Right lobe of liver (tissue), 4 donors: ENCODE data around the gene CDC42EP3.

Experiments
- POLR2A ChIP-seq: fragments of 450-650 bp; IDR thresholded peaks from one replicate; pipeline ENCODE4 v1.6.1; 2017; ENCODE audit warnings: antibody characterized with exemption, mild to moderate bottlenecking
- TF ChIP-seq, protein P1 (sequence below), 4 donors: fragments of 200-600 bp in 3 of 4; fragments of 450-650 bp in 1 of 4; IDR thresholded peaks; one replicate each; pipeline versions ENCODE4 v1.5.1 to v1.8.0; 2016 to 2022; ENCODE audit warnings: antibody characterized with exemption in 4 of 4, mild to moderate bottlenecking in 2 of 4
- donor health status: DM: no; HTN: no; CAD: no.
- donor health status: DM: no; HTN: no; CAD: no.
- donor health status: DM: no; HTN: yes; CAD: no.

DNA sequence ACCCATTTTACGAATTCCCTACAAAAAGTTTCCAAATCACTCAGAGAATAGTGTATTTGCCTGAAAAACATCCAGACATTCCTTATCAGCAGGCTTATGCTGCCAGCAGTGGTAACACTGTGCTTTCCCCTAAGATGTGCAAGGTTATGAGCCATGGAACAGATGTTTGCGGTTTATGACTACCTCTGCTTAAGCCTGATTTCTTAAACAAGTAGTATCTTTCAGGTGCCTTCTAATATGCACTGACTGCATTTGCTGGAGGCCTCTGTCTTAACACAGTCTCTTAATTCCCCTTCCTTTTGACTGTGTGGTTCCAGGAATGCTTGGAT lies 54.8 kb downstream of the CDC42EP3 start:
- TF ChIP-seq, protein P1, sequence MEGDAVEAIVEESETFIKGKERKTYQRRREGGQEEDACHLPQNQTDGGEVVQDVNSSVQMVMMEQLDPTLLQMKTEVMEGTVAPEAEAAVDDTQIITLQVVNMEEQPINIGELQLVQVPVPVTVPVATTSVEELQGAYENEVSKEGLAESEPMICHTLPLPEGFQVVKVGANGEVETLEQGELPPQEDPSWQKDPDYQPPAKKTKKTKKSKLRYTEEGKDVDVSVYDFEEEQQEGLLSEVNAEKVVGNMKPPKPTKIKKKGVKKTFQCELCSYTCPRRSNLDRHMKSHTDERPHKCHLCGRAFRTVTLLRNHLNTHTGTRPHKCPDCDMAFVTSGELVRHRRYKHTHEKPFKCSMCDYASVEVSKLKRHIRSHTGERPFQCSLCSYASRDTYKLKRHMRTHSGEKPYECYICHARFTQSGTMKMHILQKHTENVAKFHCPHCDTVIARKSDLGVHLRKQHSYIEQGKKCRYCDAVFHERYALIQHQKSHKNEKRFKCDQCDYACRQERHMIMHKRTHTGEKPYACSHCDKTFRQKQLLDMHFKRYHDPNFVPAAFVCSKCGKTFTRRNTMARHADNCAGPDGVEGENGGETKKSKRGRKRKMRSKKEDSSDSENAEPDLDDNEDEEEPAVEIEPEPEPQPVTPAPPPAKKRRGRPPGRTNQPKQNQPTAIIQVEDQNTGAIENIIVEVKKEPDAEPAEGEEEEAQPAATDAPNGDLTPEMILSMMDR (IDR thresholded peaks at IDR 0.05), result no peak
- TF ChIP-seq POLR2A, result no peak
